Measurements from ENCODE around the gene MICALL1.

- TF ChIP-seq CTCF (IDR thresholded peaks at IDR 0.05), result no peak
- no peak for TF ChIP-seq POLR2A (IDR thresholded peaks at IDR 0.05)
Observed at GRCh38 chr22:37986371-37986770, 80.3 kb downstream of the MICALL1 start.
